ENCODE measurements around the gene ABLIM1.

The ABLIM1 gene

DNA sequence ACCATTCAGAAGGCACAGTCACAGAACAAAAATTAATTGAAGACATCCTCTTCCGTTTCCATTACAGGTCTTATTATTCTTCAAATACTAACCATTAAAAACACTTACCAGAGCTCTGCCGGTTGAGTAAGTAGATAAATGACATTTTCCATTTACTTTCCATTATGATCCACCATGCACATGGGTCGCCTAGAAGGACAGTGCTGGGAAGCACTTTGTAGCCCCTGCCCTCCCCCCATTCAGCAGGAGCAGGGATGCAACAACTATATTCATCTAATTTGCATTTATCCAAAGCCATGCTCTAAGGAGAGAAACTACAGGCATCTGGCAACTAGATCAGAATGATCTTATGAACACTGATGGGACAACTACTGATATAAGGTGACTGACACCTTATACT is 177.0 kb downstream of the ABLIM1 start:
- peaks cover 0 to 4% of the 10 kb centered on the region in 2 experiments; a peak in 1 of 3 replicates for H3K36me3 ChIP-seq (ENCODE audit: control insufficient read depth in 2 of 2, insufficient read depth in 1 of 2, low read length in 2 of 2)
- no peak overlapping the region for H3K4me3 ChIP-seq (ENCODE audit: low read depth, low read length)
- H3K27ac ChIP-seq (ENCODE audit: extremely low read depth, low read depth, low read length): no peak overlapping the region
- CTCF ChIA-PET: interaction anchor here (0.7 to 2.0 kb wide), 2 partner anchors 10 to 177 kb away, joined by 3 to 13 read pairs; no protein-coding TSS in a partner anchor
- POLR2A ChIA-PET: no interaction called here
- TF ChIP-seq OSR2 (tag by site-specific recombination; IDR thresholded peaks at IDR 0.05): no peak
- no peak for TF ChIP-seq FEZF1 (tag by site-specific recombination; IDR thresholded peaks at IDR 0.05)
- no peak for TF ChIP-seq SCRT1 (tag by site-specific recombination; IDR thresholded peaks at IDR 0.05; ENCODE audit: borderline replicate concordance)
- TF ChIP-seq, protein P1, sequence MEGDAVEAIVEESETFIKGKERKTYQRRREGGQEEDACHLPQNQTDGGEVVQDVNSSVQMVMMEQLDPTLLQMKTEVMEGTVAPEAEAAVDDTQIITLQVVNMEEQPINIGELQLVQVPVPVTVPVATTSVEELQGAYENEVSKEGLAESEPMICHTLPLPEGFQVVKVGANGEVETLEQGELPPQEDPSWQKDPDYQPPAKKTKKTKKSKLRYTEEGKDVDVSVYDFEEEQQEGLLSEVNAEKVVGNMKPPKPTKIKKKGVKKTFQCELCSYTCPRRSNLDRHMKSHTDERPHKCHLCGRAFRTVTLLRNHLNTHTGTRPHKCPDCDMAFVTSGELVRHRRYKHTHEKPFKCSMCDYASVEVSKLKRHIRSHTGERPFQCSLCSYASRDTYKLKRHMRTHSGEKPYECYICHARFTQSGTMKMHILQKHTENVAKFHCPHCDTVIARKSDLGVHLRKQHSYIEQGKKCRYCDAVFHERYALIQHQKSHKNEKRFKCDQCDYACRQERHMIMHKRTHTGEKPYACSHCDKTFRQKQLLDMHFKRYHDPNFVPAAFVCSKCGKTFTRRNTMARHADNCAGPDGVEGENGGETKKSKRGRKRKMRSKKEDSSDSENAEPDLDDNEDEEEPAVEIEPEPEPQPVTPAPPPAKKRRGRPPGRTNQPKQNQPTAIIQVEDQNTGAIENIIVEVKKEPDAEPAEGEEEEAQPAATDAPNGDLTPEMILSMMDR (tag by site-specific recombination; IDR thresholded peaks at IDR 0.05): no peak
- no peak for TF ChIP-seq HOXC10 (CRISPR knock-in tag; IDR thresholded peaks at IDR 0.05)
- TF ChIP-seq ZNF777 (tag by site-specific recombination; IDR thresholded peaks at IDR 0.05; ENCODE audit: borderline replicate concordance): no peak
- TF ChIP-seq ZNF792 (tag by site-specific recombination; IDR thresholded peaks at IDR 0.05): no peak
- TF ChIP-seq KLF16 (tag by site-specific recombination; IDR thresholded peaks at IDR 0.05): no peak
- TF ChIP-seq ZNF449 (tag by site-specific recombination; IDR thresholded peaks at IDR 0.05): no peak
- TF ChIP-seq ZNF610 (tag by site-specific recombination; IDR thresholded peaks at IDR 0.05; ENCODE audit: borderline replicate concordance): no peak
- TF ChIP-seq ZFP3 (tag by site-specific recombination; IDR thresholded peaks at IDR 0.05; ENCODE audit: low read depth): no peak
- TF ChIP-seq ZNF24 (tag by site-specific recombination; IDR thresholded peaks at IDR 0.05): no peak
- TF ChIP-seq ZNF830 (tag by site-specific recombination; IDR thresholded peaks at IDR 0.05; ENCODE audit: low read depth): no peak
- no peak for TF ChIP-seq ZNF302 (tag by site-specific recombination; IDR thresholded peaks at IDR 0.05; ENCODE audit: low read depth)
- TF ChIP-seq ZNF2 (tag by site-specific recombination; IDR thresholded peaks at IDR 0.05): no peak
- no peak for TF ChIP-seq YY2 (tag by site-specific recombination; IDR thresholded peaks at IDR 0.05)
- no peak for TF ChIP-seq ZNF184 (tag by site-specific recombination; IDR thresholded peaks at IDR 0.05)
- no peak for TF ChIP-seq ZNF292 (tag by site-specific recombination; IDR thresholded peaks at IDR 0.05; ENCODE audit: borderline replicate concordance, low read depth)
- H3K4me1 ChIP-seq (ENCODE audit: control insufficient read depth, insufficient read depth, low read length): no peaks in the 10 kb centered on the region
- no peaks in the 10 kb centered on the region for H3K9me3 ChIP-seq (ENCODE audit: control insufficient read depth, insufficient read depth, low read depth, low read length)

GRCh38 chr10:114479836-114480235 is 178.2 kb downstream of the ABLIM1 start:
- Histone ChIP-seq H3K4me1 (ENCODE audit: control insufficient read depth, insufficient read depth, low read length) (no peaks in the 10 kb centered on the region), H3K9me3 (ENCODE audit: control insufficient read depth, insufficient read depth, low read depth, low read length) (no peaks in the 10 kb centered on the region), H3K36me3 (ENCODE audit: control insufficient read depth in 2 of 2, insufficient read depth in 1 of 2, low read length in 2 of 2) (peaks cover 0 to under 1% of the 10 kb centered on the region in 2 experiments; a peak in 1 of 3 replicates), H3K27ac (ENCODE audit: extremely low read depth, low read depth, low read length) (no peak overlapping the region), H3K4me3 (ENCODE audit: low read depth, low read length) (no peak overlapping the region)
- ChIA-PET CTCF (no interaction called here), POLR2A (no interaction called here)
- no peak for TF ChIP-seq ZNF530 (tag by site-specific recombination; IDR thresholded peaks at IDR 0.05; ENCODE audit: low read depth)
- no peak for TF ChIP-seq ZNF48 (tag by site-specific recombination; IDR thresholded peaks at IDR 0.05)

GRCh38 chr10:114479307-114479706 is 178.8 kb downstream of the ABLIM1 start:
- Histone ChIP-seq H3K9me3 (ENCODE audit: control insufficient read depth, insufficient read depth, low read depth, low read length) (no peaks in the 10 kb centered on the region), H3K27ac (ENCODE audit: extremely low read depth, low read depth, low read length) (no peak overlapping the region), H3K4me1 (ENCODE audit: control insufficient read depth, insufficient read depth, low read length) (no peaks in the 10 kb centered on the region), H3K4me3 (ENCODE audit: low read depth, low read length) (no peak overlapping the region), H3K36me3 (ENCODE audit: control insufficient read depth in 2 of 2, insufficient read depth in 1 of 2, low read length in 2 of 2) (no peaks in the 10 kb centered on the region)
- TF ChIP-seq ZNF157 (tag by site-specific recombination; IDR thresholded peaks at IDR 0.05) (no peak), ZNF366 (tag by site-specific recombination; conservative IDR thresholded peaks at IDR 0.05) (no peak), ZSCAN30 (tag by site-specific recombination; IDR thresholded peaks at IDR 0.05) (no peak), SP3 (tag by site-specific recombination; IDR thresholded peaks at IDR 0.05) (no peak), SP7 (tag by site-specific recombination; IDR thresholded peaks at IDR 0.05) (no peak)
- ChIA-PET POLR2A (no interaction called here), CTCF (interaction anchor here (1.0 kb wide), 1 partner anchor 8 kb away, joined by 3 read pairs; no protein-coding TSS in a partner anchor)
